Fibroblast of skin of right quadriceps (primary cell): ENCODE results near the gene FUT7.
"Not testable (repeated sequence)": the region's sequence is repeated elsewhere in the genome, so short reads cannot be mapped to it uniquely, and the experiment has no call there.

Experiments
- DNase-seq: peaks from one replicate; pipeline ENCODE4 v3.0.0-alpha.2; 2013

FUT7 gene

GRCh38 chr9:137065336-137065967, 33.6 kb upstream of the FUT7 start:
- no peak for DNase-seq

- DNase-seq, result no peak
These were observed 32.9 kb upstream of the FUT7 start for GRCh38 chr9:137064880-137065164.

GRCh38 chr9:137064027-137064879, 32.4 kb upstream of the FUT7 start:
- no peak for DNase-seq

- DNase-seq, result no peak
These were observed 31.6 kb upstream of the FUT7 start for GRCh38 chr9:137063311-137064026.

- not testable (repeated sequence) for DNase-seq
These were observed 30.9 kb upstream of the FUT7 start for GRCh38 chr9:137062798-137063197.

GRCh38 chr9:137062384-137062783, 30.5 kb upstream of the FUT7 start:
- no peak for DNase-seq

- no peak for DNase-seq
These were observed 26.8 kb upstream of the FUT7 start for GRCh38 chr9:137058521-137059234.

- no peak for DNase-seq
These were observed 25.7 kb upstream of the FUT7 start for GRCh38 chr9:137057545-137057944.

- DNase-seq, result no peak
These were observed 25.0 kb upstream of the FUT7 start for GRCh38 chr9:137056739-137057415.

GRCh38 chr9:137055385-137056364, 23.8 kb upstream of the FUT7 start:
- DNase-seq, result peak; percentile 43

- DNase-seq, result no peak
These were observed 23.1 kb upstream of the FUT7 start for GRCh38 chr9:137054932-137055384.

- DNase-seq, result no peak
These were observed 22.4 kb upstream of the FUT7 start, which contains the start of gene ENTPD2 for GRCh38 chr9:137053944-137054931. Gene ENTPD2, minus strand, starts transcription at chr9:137054061. Its CDS starts 64 bp downstream, at chr9:137053997.

- no peak for DNase-seq
These were observed 21.4 kb upstream of the FUT7 start for GRCh38 chr9:137052998-137053943.

GRCh38 chr9:137052293-137052692, 20.4 kb upstream of the FUT7 start:
- DNase-seq, result no peak

GRCh38 chr9:137051145-137051724, 19.3 kb upstream of the FUT7 start:
- DNase-seq, result no peak

- DNase-seq, result no peak
These were observed 18.7 kb upstream of the FUT7 start for GRCh38 chr9:137050570-137050969.

- no peak for DNase-seq
These were observed 17.9 kb upstream of the FUT7 start for GRCh38 chr9:137049544-137050449.
